Adipocyte (in vitro differentiated cells): ENCODE measurements around the gene TAB2.
A peak's percentile ranks its signal among the peaks of the same experiment; 100 is the strongest.

Source experiments
- DNase-seq: peaks from one replicate; pipeline ENCODE4 v3.0.0-alpha.2; 2015; ENCODE audit warnings: low read depth
- H3K27me3 ChIP-seq: replicated peaks from 2 replicates; pipeline ENCODE4 v1.7.0; 2013; ENCODE audit warnings: mild to moderate bottlenecking, low read length, moderate library complexity; ENCODE audit not compliant: control insufficient read depth, insufficient read depth
- H3K36me3 ChIP-seq: 2 replicates; pipeline ENCODE4 v1.7.0; 2013; ENCODE audit warnings: low read length, mild to moderate bottlenecking, moderate library complexity; ENCODE audit not compliant: control insufficient read depth, insufficient read depth, severe bottlenecking
- H3K4me1 ChIP-seq: 2 replicates; pipeline ENCODE4 v1.7.0; 2013; ENCODE audit warnings: mild to moderate bottlenecking, low read length, moderate library complexity; ENCODE audit not compliant: control insufficient read depth, insufficient read depth
- H3K4me3 ChIP-seq: 2 replicates; pipeline ENCODE4 v1.7.0; 2013; ENCODE audit warnings: mild to moderate bottlenecking, low read length, moderate library complexity
- H3K9ac ChIP-seq: 2 replicates; pipeline ENCODE4 v1.7.0; 2013; ENCODE audit warnings: mild to moderate bottlenecking, low read length, moderate library complexity
- H3K9me3 ChIP-seq: 2 replicates; pipeline ENCODE4 v1.7.0; 2013; ENCODE audit warnings: mild to moderate bottlenecking, low read length, moderate library complexity; ENCODE audit not compliant: control insufficient read depth

The TAB2 gene

DNA sequence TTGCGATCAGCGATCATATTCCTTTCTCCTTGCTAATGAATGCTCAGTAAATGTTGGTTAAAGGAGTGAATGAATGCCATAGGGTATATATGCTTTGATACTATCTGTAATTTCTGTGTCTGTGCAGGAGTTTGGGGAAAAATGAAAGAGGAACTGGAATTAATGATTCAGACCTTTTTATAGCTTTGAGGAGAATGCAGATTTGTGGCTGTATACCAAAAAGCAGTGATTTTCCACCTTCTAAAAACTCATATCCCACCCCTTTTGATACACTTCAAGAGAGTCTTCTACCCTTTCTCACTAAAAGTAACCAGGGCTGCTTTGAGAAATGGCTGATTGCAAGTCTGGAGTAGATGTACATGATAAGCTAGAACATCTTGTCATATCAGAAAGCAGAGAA is 56.0 kb downstream of the TAB2 start:
- H3K4me3 ChIP-seq, result no peak overlapping the region
- H3K27me3 ChIP-seq, result no peaks in the 10 kb centered on the region
- no peaks in the 10 kb centered on the region for H3K4me1 ChIP-seq
- DNase-seq, result no peak
- no peaks in the 10 kb centered on the region for H3K9me3 ChIP-seq
- H3K36me3 ChIP-seq, result peaks cover 21% of the 10 kb centered on the region
- no peak overlapping the region for H3K9ac ChIP-seq

DNA sequence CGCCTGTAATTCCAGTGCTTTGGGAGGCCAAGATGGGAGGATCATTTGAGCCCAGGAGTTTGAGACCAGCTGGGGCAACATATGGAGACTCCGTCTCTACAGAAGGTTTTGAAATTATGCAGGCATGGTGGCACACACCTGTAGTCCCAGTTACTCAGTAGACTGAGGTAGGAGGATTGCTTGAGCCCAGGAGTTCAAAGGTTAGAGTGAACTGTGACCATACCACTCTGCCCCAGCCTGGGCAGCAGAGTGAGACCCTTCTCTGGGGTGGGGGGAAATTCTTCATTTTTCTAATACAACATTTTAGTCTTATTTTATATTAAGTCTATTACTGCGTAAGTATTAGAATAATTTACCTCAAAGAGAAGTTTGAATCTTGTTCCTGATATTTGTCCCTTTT is 62.5 kb downstream of the TAB2 start:
- H3K9me3 ChIP-seq, result no peaks in the 10 kb centered on the region
- no peak overlapping the region for H3K4me3 ChIP-seq
- peaks cover 47% of the 10 kb centered on the region for H3K36me3 ChIP-seq
- H3K9ac ChIP-seq, result no peak overlapping the region
- DNase-seq, result no peak
- H3K27me3 ChIP-seq, result no peaks in the 10 kb centered on the region
- H3K4me1 ChIP-seq, result no peaks in the 10 kb centered on the region

DNA sequence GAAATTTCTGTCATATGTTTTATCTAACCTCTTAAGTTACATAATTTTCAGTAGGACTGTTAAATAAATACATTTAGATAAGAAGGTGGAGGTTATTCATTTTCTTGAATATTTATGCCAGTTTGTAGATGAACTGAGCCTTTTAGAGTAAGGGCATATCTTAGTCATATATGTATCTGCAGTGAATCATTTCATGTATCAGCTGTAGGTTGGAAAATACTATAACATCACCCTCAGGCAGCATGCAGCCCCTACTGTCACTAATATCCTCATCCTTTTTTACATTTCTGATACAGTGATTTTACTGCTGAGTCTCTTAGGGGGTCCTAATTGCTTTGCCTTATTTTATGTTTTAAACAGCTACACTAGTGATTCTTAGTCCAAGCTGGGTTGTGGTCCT is 63.0 kb downstream of the TAB2 start:
- peaks cover 50% of the 10 kb centered on the region for H3K36me3 ChIP-seq
- no peaks in the 10 kb centered on the region for H3K9me3 ChIP-seq
- H3K4me3 ChIP-seq, result no peak overlapping the region
- DNase-seq, result no peak
- H3K27me3 ChIP-seq, result no peaks in the 10 kb centered on the region
- H3K4me1 ChIP-seq, result no peaks in the 10 kb centered on the region
- no peak overlapping the region for H3K9ac ChIP-seq

DNA sequence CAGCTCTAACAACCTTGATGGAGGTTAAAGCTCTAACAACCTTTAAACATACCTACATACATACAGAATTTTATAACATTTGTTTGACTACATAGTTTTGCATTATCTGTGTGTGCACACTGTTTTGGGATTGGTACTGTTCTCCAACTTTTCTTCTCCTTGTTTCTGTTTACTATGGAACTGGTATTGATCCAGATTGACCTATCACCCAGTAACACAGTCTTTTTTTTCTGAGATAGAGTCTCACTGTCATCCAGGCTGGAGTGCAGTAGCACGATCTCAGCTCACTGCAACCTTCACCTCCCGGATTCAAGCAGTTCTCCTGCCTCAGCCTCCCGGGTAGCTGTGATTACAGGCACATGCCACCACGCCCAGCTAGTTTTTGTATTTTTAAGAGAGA is 65.9 kb downstream of the TAB2 start:
- no peak for DNase-seq
- Histone ChIP-seq H3K4me3 (no peak overlapping the region), H3K9ac (no peak overlapping the region), H3K4me1 (peaks cover 5% of the 10 kb centered on the region), H3K27me3 (no peaks in the 10 kb centered on the region), H3K36me3 (peaks cover 54% of the 10 kb centered on the region), H3K9me3 (no peaks in the 10 kb centered on the region)

DNA sequence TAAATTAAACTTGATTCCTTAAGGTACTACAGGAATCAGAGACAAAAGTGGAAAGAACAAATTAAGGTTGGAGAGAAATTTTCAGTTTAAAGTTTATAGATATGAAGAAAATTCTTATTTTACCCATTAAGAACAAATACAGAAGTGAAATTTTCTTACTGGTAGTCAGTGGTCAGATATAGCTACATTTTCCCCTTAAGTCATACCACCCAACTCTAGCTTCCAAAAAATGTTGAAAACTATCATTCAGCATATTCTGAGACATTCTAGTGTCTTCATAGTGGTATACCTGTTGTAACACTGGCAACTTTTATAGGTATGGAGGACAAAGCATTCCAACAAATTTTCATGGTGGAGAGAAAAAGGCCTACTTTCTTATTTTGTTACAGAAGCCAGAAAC is 67.0 kb downstream of the TAB2 start:
- no peak for DNase-seq
- H3K9ac ChIP-seq, result no peak overlapping the region
- H3K4me1 ChIP-seq, result peaks cover 5% of the 10 kb centered on the region
- H3K27me3 ChIP-seq, result no peaks in the 10 kb centered on the region
- H3K36me3 ChIP-seq, result peaks cover 43% of the 10 kb centered on the region
- no peak overlapping the region for H3K4me3 ChIP-seq
- no peaks in the 10 kb centered on the region for H3K9me3 ChIP-seq

DNA sequence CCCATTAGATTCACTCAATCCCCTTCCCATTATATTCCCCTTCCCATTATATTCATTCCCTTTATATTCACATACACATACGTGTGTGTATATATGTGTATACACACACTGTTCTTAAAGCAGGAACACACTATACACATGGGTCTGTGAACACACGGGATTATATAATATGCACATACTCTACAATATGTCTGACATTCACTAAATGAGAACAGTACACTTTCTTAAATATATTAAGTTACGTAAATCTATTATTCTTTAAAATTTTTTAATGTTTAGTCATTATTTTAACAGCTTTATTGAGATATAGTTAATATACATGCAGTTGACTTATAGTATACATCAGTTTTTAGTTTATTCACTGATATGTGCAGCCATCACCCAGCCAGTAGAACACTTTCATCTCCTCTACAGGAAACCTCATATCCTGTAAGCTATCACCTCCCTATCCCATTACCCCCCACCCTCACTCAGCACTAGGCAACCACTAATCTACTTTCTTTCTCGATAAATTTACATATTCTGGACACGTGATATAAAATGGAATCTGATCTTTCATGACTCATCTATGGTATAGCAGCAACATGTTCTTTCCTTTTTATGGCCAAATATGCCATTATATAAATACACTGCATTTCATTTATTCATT is 68.6 kb downstream of the TAB2 start:
- H3K4me3 ChIP-seq, result no peak overlapping the region
- no peaks in the 10 kb centered on the region for H3K27me3 ChIP-seq
- no peak for DNase-seq
- H3K9ac ChIP-seq, result no peak overlapping the region
- peaks cover 14% of the 10 kb centered on the region for H3K4me1 ChIP-seq
- H3K36me3 ChIP-seq, result peaks cover 30% of the 10 kb centered on the region
- H3K9me3 ChIP-seq, result no peaks in the 10 kb centered on the region

DNA sequence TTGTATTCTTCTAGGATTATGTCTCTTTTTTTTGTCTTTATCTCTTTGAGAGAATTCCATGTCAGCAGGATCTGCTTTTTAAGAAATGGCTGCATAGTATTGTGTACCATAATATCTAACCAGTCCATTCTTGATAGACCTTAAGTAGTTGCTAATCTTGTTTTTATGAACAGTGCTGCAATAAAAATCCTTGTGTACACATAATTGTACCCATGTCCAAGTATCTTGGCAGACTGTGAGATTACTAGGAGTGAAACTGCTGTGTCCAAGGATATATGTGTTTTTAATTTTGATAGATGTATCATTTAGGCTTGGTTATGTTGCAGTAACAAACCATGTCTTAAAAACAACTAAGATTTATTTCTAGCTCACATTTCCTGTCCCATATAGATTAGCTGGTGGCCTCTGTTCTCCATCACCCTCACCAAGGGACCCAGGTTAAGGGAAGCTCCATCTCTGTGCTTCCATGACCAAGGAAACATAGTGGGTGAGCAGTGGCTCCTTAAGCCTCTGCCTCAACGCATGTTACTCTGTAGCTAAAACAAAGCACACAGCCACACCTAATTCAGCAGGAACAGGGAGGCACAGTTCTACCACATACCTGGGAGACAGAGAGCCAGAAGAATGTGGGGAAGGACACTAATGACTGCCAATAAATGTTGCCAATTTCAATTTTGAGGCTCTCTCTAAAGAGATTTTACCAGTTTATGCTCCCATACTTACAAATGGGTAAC is 70.4 kb downstream of the TAB2 start:
- peaks cover 22% of the 10 kb centered on the region for H3K36me3 ChIP-seq
- no peak for DNase-seq
- no peak overlapping the region for H3K9ac ChIP-seq
- peaks cover 18% of the 10 kb centered on the region for H3K4me1 ChIP-seq
- no peaks in the 10 kb centered on the region for H3K27me3 ChIP-seq
- H3K4me3 ChIP-seq, result no peak overlapping the region
- no peaks in the 10 kb centered on the region for H3K9me3 ChIP-seq

DNA sequence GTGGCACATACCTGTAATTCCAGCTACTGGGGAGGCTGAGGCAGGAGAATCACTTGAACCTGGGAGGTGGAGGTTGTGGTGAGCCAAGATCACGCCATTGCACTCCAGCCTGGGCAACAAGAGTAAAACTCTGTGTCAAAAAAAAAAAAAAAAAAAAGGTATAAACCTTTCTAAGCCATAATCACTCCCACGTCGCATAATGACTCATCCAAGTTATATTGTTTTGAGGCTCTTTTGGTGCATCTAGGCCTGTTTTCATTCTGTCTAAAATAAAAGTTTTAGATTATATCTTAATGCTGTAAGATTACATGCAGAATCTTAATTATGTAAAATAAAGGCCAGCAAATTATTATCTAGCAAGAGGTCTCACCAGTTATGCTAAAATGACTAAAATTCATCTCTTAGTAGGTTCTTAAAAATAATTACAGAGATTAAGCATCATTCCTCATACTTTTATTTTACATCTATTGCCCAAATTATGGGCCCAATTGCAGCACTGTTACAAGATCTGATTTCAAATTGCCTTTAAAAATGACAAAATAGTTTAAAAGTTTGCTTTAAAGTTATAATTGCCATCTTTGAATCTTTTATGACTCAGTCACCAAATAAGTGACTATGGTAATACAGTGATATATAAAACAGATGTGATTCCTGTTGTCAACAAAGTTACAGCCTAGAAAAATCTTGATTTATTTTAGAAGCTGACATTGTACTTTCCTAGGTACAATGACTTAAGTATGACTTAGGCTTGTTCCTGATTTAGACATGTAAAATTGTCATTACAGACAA is 72.2 kb downstream of the TAB2 start:
- Histone ChIP-seq H3K27me3 (no peaks in the 10 kb centered on the region), H3K36me3 (peaks cover 15% of the 10 kb centered on the region), H3K4me3 (no peak overlapping the region), H3K9me3 (no peaks in the 10 kb centered on the region), H3K9ac (no peak overlapping the region), H3K4me1 (peaks cover 26% of the 10 kb centered on the region)
- peak; percentile 57 for DNase-seq

DNA sequence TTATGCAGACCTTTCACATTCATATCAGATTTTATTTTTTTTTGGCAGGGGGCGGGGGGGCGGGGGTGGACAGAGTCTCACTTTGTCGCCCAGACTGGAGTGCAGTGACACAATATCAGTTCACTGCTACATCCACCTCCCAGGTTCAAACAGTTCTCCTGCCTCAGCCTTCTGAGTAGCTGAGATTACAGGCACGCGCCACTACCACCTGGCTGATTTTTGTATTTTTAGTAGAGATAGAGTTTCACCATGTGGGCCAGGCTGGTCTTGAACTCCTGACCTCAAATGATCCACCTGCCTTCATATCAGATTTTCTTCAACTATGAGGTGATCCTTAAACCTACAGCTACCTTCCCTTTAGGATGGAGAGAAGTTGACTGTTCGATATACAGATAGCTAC is 74.6 kb downstream of the TAB2 start:
- H3K36me3 ChIP-seq, result no peaks in the 10 kb centered on the region
- H3K4me1 ChIP-seq, result peaks cover 26% of the 10 kb centered on the region
- H3K9ac ChIP-seq, result no peak overlapping the region
- no peaks in the 10 kb centered on the region for H3K9me3 ChIP-seq
- DNase-seq, result no peak
- no peaks in the 10 kb centered on the region for H3K27me3 ChIP-seq
- no peak overlapping the region for H3K4me3 ChIP-seq

DNA sequence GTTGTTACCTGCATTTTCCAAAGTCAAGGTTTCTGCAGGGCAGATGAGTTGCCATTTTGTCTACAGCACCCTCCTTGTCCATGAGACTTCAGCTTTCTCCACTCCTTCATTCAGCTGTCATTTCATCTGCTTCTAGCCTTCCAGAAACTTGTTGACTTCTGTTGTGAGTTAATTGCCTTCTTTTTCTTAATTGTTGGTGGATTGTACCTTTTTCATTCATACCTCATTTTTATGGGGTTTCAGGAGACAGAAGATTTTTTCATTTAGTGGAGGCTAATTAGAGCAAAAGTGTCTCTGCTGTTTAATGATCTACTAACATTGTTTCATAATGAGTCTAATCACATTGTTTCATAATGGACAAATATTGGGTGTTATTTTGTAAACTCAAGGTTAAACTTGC is 75.0 kb downstream of the TAB2 start:
- no peaks in the 10 kb centered on the region for H3K27me3 ChIP-seq
- no peak overlapping the region for H3K9ac ChIP-seq
- DNase-seq, result no peak
- H3K4me3 ChIP-seq, result no peak overlapping the region
- H3K36me3 ChIP-seq, result peaks cover 3% of the 10 kb centered on the region
- peaks cover 26% of the 10 kb centered on the region for H3K4me1 ChIP-seq
- no peaks in the 10 kb centered on the region for H3K9me3 ChIP-seq

DNA sequence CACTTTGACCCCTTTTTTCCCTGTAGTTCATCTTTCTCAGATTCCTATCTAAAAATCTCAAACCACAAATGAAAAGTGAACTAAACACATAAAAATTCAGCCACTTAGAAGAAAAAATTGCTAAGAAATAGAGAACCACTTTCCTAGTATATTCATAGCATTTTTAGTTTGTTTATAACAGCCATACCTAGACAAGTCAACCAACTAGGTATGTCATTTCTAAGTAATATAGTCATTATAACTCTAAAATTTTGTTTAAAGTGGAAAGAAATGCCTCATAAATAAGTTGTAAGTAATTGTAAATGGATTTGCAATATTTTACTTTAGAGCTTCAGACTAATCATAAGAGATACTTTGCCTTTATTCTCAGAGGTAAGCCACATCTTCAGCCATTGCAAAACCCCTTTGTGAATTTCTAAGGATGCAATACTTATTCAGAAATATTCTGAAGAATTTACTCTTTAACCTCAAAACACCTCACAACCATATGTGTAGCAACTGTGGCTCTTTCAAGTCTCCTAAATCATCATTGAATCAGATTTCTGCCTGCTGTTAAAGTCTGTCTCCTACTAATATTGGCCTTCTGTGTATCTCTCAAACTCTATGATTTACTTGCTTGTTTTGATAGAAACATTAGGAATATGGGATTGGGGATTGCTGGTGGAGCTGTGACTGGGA is 75.6 kb downstream of the TAB2 start:
- no peaks in the 10 kb centered on the region for H3K27me3 ChIP-seq
- peaks cover 22% of the 10 kb centered on the region for H3K4me1 ChIP-seq
- H3K36me3 ChIP-seq, result peaks cover 9% of the 10 kb centered on the region
- no peaks in the 10 kb centered on the region for H3K9me3 ChIP-seq
- H3K4me3 ChIP-seq, result no peak overlapping the region
- H3K9ac ChIP-seq, result no peak overlapping the region
- no peak for DNase-seq
